GM23338 (cell line): ENCODE results near the gene NUDT5. TPM values are rescaled to one million over a fixed set of nuclear protein-coding genes. Genes with fewer than 3 reads are reported as not detected.

Experiments
- ATAC-seq: fragments of 200-7000 bp; cut with Tn5 transposase; 3 replicates; pipeline ENCODE4 v1.9.1; 2020
- DNase-seq: peaks from one replicate; pipeline ENCODE4 v3.0.0-alpha.2; 2015; ENCODE audit warnings: low spot score
- H2AFZ ChIP-seq: fragments of 200-600 bp; sonication (generic); 2 replicates; pipeline ENCODE4 v1.8.0; 2016; ENCODE audit warnings: antibody characterized with exemption, mild to moderate bottlenecking, moderate library complexity
- H3F3A ChIP-seq: fragments of 200-600 bp; sonication (generic); replicated peaks from 2 replicates; pipeline ENCODE4 v1.8.0; 2017; ENCODE audit warnings: antibody characterized with exemption, mixed run types, low read depth
- H3K27ac ChIP-seq: fragments of 200-600 bp; sonication (generic); 2 replicates; pipeline ENCODE4 v1.6.1; 2016; ENCODE audit warnings: low read depth
- H3K27me3 ChIP-seq: fragments of 200-600 bp; sonication (generic); 2 replicates; pipeline ENCODE4 v1.8.0; 2016; ENCODE audit warnings: mild to moderate bottlenecking, mixed run types, moderate library complexity; ENCODE audit not compliant: insufficient read depth
- H3K36me3 ChIP-seq: fragments of 200-600 bp; sonication (generic); 2 replicates; pipeline ENCODE4 v1.8.0; 2016; ENCODE audit warnings: mild to moderate bottlenecking; ENCODE audit not compliant: insufficient read depth
- H3K4me1 ChIP-seq: fragments of 200-600 bp; sonication (generic); 2 replicates; pipeline ENCODE4 v1.8.0; 2016; ENCODE audit warnings: mild to moderate bottlenecking, moderate library complexity; ENCODE audit not compliant: insufficient read depth
- H3K4me2 ChIP-seq: fragments of 200-600 bp; sonication (generic); 2 replicates; pipeline ENCODE4 v1.7.1; 2017; ENCODE audit warnings: mixed run types
- H3K4me3 ChIP-seq: fragments of 200-600 bp; sonication (generic); 2 replicates; pipeline ENCODE4 v1.6.1; 2016; ENCODE audit warnings: mixed run types
- H3K79me2 ChIP-seq: fragments of 200-600 bp; sonication (generic); replicated peaks from 2 replicates; pipeline ENCODE4 v1.8.0; 2017; ENCODE audit warnings: mild to moderate bottlenecking; ENCODE audit not compliant: insufficient read depth
- H3K9me2 ChIP-seq: fragments of 200-600 bp; sonication (generic); 2 replicates; pipeline ENCODE4 v1.8.0; 2017; ENCODE audit not compliant: insufficient read depth
- H4K20me1 ChIP-seq: fragments of 200-600 bp; sonication (generic); replicated peaks from 2 replicates; pipeline ENCODE4 v1.8.0; 2017; ENCODE audit warnings: mild to moderate bottlenecking; ENCODE audit not compliant: insufficient read depth
- H3K27ac Mint-ChIP-seq: 2 replicates; pipeline ENCODE4 v1.8.0; 2020; ENCODE audit warnings: inconsistent platforms, mild to moderate bottlenecking, moderate library complexity, mixed read lengths
- H3K27me3 Mint-ChIP-seq: 3 replicates; pipeline ENCODE4 v1.8.0; 2022; ENCODE audit warnings: low read depth, mild to moderate bottlenecking, moderate library complexity, mixed read lengths, inconsistent platforms; ENCODE audit not compliant: insufficient read depth, poor library complexity
- H3K36me3 Mint-ChIP-seq: 3 replicates; pipeline ENCODE4 v1.8.0; 2021; ENCODE audit warnings: low read depth, mild to moderate bottlenecking, inconsistent platforms, moderate library complexity, mixed read lengths
- H3K4me1 Mint-ChIP-seq: 3 replicates; pipeline ENCODE4 v1.8.0; 2020; ENCODE audit warnings: mild to moderate bottlenecking, inconsistent platforms, mixed read lengths
- H3K4me3 Mint-ChIP-seq: 3 replicates; pipeline ENCODE4 v1.8.0; 2021; ENCODE audit warnings: moderate library complexity, mild to moderate bottlenecking, inconsistent platforms, mixed read lengths
- H3K9me3 Mint-ChIP-seq: 3 replicates; pipeline ENCODE4 v1.8.0; 2020; ENCODE audit warnings: moderate library complexity, mild to moderate bottlenecking, inconsistent platforms, mixed read lengths
- EZH2 ChIP-seq: fragments of 200-600 bp; sonication (generic); IDR thresholded peaks from one replicate; pipeline ENCODE4 v1.8.0; 2017; ENCODE audit warnings: antibody characterized with exemption, mild to moderate bottlenecking, low read depth; ENCODE audit not compliant: unreplicated experiment
- EZH2phosphoT487 ChIP-seq: fragments of 200-600 bp; sonication (generic); IDR thresholded peaks from one replicate; pipeline ENCODE4 v1.8.1; 2018; ENCODE audit warnings: antibody characterized with exemption; ENCODE audit not compliant: unreplicated experiment
- NANOG ChIP-seq: IDR thresholded peaks from 2 replicates; pipeline ENCODE4 v1.6.1; 2016; ENCODE audit warnings: antibody characterized with exemption, borderline replicate concordance
- STAT1 ChIP-seq: IDR thresholded peaks from one replicate; pipeline ENCODE4 v1.6.1; 2016; ENCODE audit warnings: antibody characterized with exemption; ENCODE audit not compliant: unreplicated experiment
- ZNF331 ChIP-seq: fragments of 250-450 bp; sonication (Bioruptor Pico); IDR thresholded peaks from 2 replicates; pipeline ENCODE4 v1.5.0; 2020; ENCODE audit warnings: low read depth, mild to moderate bottlenecking, moderate library complexity
- ZNF462 ChIP-seq: fragments of 250-450 bp; sonication (Bioruptor Pico); IDR thresholded peaks from 2 replicates; pipeline ENCODE4 v1.5.0; 2020; ENCODE audit warnings: mild to moderate bottlenecking, moderate library complexity
- polyA plus RNA-seq: library from polyadenylated mRNA; unstranded; fragments of >200 nt; fragmentation: Nextera tagmentation; extraction: Ambion mirVana; gene quantifications from 2 replicates; pipeline ENCODE4 v1.2.1, GENCODE V29; 2016
- total RNA-seq: library from RNA; depleted of rRNA; stranded (reverse); fragments of >200 nt; shearing (Covaris generic); gene quantifications from 2 replicates; pipeline ENCODE4 v1.2.3, GENCODE V29; 2014

The NUDT5 gene
- total and polyA plus RNA-seq, 2 experiments from 2014 or later, result 94.3 to 255 TPM

- TF ChIP-seq NANOG (no peak), ZNF462 (CRISPR knock-in tag) (no peak), EZH2phosphoT487 (no peak)
Observed at GRCh38 chr10:12238821-12239220, 43.1 kb upstream of the NUDT5 start (continued).

DNA sequence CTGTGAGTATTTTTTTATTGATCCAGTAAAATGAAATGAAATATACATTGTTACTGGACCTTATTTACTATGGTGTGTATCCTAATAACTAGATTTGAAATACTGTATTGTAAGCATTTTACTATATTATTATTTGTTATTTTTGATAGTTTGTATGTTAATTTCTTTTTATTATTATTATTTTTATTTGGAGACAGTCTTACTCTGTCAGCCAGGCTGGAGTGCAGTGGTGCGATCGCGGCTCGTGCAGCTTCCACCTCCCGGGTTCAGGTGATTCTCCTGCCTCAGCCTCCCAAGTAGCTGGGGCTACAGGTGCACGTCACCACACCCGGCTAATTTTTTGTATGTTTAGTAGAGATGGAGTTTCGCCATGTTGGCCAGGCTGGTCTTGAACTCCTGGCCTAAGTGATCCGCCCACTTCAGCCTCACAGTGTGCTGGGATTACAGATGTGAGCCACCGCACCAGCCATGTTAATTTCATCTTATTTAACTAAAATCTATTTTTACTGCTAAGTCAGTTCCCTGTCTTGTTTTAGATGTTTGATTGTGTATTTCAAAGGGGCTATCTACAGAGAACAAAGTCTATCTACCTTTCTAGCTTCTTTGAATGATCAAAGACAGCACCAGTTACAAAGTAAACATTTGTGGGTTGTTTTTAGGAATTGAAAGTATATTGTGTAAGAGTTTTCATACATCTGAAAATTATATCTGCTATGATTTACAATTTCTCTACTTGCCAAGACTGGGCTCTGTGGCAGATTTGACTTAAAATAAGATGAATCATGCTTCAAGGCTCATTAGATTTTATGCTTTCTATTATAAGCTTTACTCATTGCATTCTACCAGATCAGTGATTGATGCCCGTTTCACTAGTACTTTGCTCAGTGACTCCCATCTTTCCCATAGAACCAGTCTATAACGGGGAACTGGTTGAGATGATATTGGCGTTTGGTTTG lies 41.9 kb upstream of the NUDT5 start:
- Histone ChIP-seq H4K20me1 (peaks cover 5% of the 10 kb centered on the region; the same call in 1 of the 2 replicates), H3F3A (0 out of 2 replicates have a peak, but pooled peaks cover 4% of the 10 kb centered on the region), H3K36me3 (peaks cover 47% of the 10 kb centered on the region), H2AFZ (no peak overlapping the region), H3K4me2 (no peak overlapping the region), H3K4me1 (peaks cover 4% of the 10 kb centered on the region; the same call in 1 of the 2 replicates), H3K79me2 (peaks cover 24% of the 10 kb centered on the region), H3K27me3 (no peaks in the 10 kb centered on the region), H3K27ac (no peak overlapping the region), H3K9me2 (no peaks in the 10 kb centered on the region), H3K4me3 (no peak overlapping the region)
- H3K9me3 Mint-ChIP-seq, result no peaks in the 10 kb centered on the region
- ATAC-seq (no peak), DNase-seq (no peak)
- peaks cover 72% of the 10 kb centered on the region for H3K36me3 Mint-ChIP-seq
- no peaks in the 10 kb centered on the region for H3K27me3 Mint-ChIP-seq
- no peak overlapping the region for H3K4me3 Mint-ChIP-seq
- no peaks in the 10 kb centered on the region for H3K4me1 Mint-ChIP-seq
- H3K27ac Mint-ChIP-seq, result no peak overlapping the region
- TF ChIP-seq EZH2 (no peak), ZNF331 (CRISPR knock-in tag) (no peak), ZNF462 (CRISPR knock-in tag) (no peak), STAT1 (no peak)
